Progenitor cell of endocrine pancreas (in vitro differentiated cells): ENCODE data around the gene CCDC85C. TPM values are rescaled to one million over a fixed set of nuclear protein-coding genes. Genes with fewer than 3 reads are reported as not detected.

Experiments used
- DNase-seq: peaks from one replicate; pipeline ENCODE4 v3.0.0; 2021; ENCODE audit warnings: low spot score; ENCODE audit not compliant: unreplicated experiment
- H3K27ac Mint-ChIP-seq: 2 replicates; pipeline ENCODE4 v1.8.0; 2021; ENCODE audit warnings: mild to moderate bottlenecking, moderate library complexity, mixed read lengths
- H3K27me3 Mint-ChIP-seq: 2 replicates; pipeline ENCODE4 v1.8.0; 2021; ENCODE audit warnings: mixed read lengths
- H3K36me3 Mint-ChIP-seq: 2 replicates; pipeline ENCODE4 v1.8.0; 2022; ENCODE audit warnings: mixed read lengths; ENCODE audit not compliant: insufficient read depth
- H3K4me1 Mint-ChIP-seq: 2 replicates; pipeline ENCODE4 v1.8.0; 2021; ENCODE audit warnings: low read depth, mixed read lengths
- H3K4me3 Mint-ChIP-seq: 2 replicates; pipeline ENCODE4 v1.8.0; 2021; ENCODE audit warnings: low read depth, mild to moderate bottlenecking, moderate library complexity, mixed read lengths
- H3K9me3 Mint-ChIP-seq: 2 replicates; pipeline ENCODE4 v1.8.0; 2021; ENCODE audit warnings: low read depth, mixed read lengths
- CTCF ChIP-seq: fragments of 200-600 bp; sonication (generic); IDR thresholded peaks from one replicate; pipeline ENCODE4 v1.5.0; 2021; ENCODE audit warnings: antibody characterized with exemption, mild to moderate bottlenecking; ENCODE audit not compliant: unreplicated experiment
- total RNA-seq: library from RNA; stranded (reverse); gene quantifications from 2 replicates; pipeline ENCODE4 v1.2.1, GENCODE V29; 2021

The CCDC85C gene
- total RNA-seq, 1 donor from 2014 or later: 44.9 TPM

GRCh38 chr14:99599393-99599792 lies 4.6 kb downstream of the CCDC85C start:
- H3K4me3 Mint-ChIP-seq: peak overlapping the region; percentile 49
- no peak for TF ChIP-seq CTCF
- no peak for DNase-seq
- H3K36me3 Mint-ChIP-seq: no peaks in the 10 kb centered on the region
- no peaks in the 10 kb centered on the region for H3K9me3 Mint-ChIP-seq
- H3K27me3 Mint-ChIP-seq: no peaks in the 10 kb centered on the region
- H3K4me1 Mint-ChIP-seq: peaks cover 54% of the 10 kb centered on the region
- peak overlapping the region; percentile 76 for H3K27ac Mint-ChIP-seq

- peaks cover 54% of the 10 kb centered on the region for H3K4me1 Mint-ChIP-seq
- DNase-seq: no peak
- peak overlapping the region; percentile 76 for H3K27ac Mint-ChIP-seq
- peak overlapping the region; percentile 49 for H3K4me3 Mint-ChIP-seq
- no peaks in the 10 kb centered on the region for H3K36me3 Mint-ChIP-seq
- no peak for TF ChIP-seq CTCF
- H3K9me3 Mint-ChIP-seq: no peaks in the 10 kb centered on the region
- no peaks in the 10 kb centered on the region for H3K27me3 Mint-ChIP-seq
These were observed 5.2 kb downstream of the CCDC85C start for GRCh38 chr14:99598774-99599173.

GRCh38 chr14:99597911-99598600 lies 6.0 kb downstream of the CCDC85C start:
- H3K36me3 Mint-ChIP-seq: no peaks in the 10 kb centered on the region
- H3K9me3 Mint-ChIP-seq: no peaks in the 10 kb centered on the region
- no peaks in the 10 kb centered on the region for H3K27me3 Mint-ChIP-seq
- no peak for DNase-seq
- H3K4me3 Mint-ChIP-seq: no peak overlapping the region
- no peak for TF ChIP-seq CTCF
- H3K27ac Mint-ChIP-seq: peak overlapping the region; percentile 76
- H3K4me1 Mint-ChIP-seq: peaks cover 54% of the 10 kb centered on the region

DNA sequence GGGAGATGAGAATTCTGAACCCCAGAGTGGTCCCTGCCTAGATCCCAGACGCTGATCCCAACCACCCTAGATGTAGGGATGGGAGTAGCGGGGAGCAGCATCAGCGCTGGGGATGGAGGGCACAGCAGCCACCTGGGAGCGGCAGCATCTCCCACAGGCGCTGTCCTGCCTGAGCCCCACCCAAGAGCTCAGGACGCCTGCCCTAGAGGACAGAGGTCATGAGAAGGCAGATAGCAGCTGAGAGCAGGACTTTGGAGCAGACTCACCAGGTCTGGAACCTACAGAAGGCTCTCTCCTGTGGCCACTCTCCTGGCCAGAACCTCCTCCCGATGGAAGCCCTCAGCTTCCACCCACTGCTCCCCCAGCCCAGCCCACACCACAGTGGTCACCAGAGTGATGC lies 7.2 kb downstream of the CCDC85C start:
- Mint-ChIP-seq H3K27ac (no peak overlapping the region), H3K27me3 (no peaks in the 10 kb centered on the region), H3K4me1 (peaks cover 51% of the 10 kb centered on the region), H3K4me3 (no peak overlapping the region), H3K36me3 (no peaks in the 10 kb centered on the region), H3K9me3 (no peaks in the 10 kb centered on the region)
- no peak for TF ChIP-seq CTCF
- no peak for DNase-seq

- Mint-ChIP-seq H3K9me3 (no peaks in the 10 kb centered on the region), H3K36me3 (no peaks in the 10 kb centered on the region), H3K27ac (peak overlapping the region; percentile 56), H3K27me3 (no peaks in the 10 kb centered on the region), H3K4me3 (no peak overlapping the region), H3K4me1 (peaks cover 46% of the 10 kb centered on the region)
- TF ChIP-seq CTCF: no peak
- DNase-seq: no peak
These were observed 7.9 kb downstream of the CCDC85C start for GRCh38 chr14:99596071-99596627.
